H9 (cell line): Measurements from ENCODE around the gene ARHGAP25. TPM values are rescaled to one million over a fixed set of nuclear protein-coding genes. Genes with fewer than 3 reads are reported as not detected.

Experiments used
- DNase-seq: peaks from one replicate; pipeline ENCODE4 v3.0.0-alpha.2; 2017
- H2AFZ ChIP-seq: one replicate; pipeline ENCODE4 v1.6.1; 2013; ENCODE audit warnings: mild to moderate bottlenecking, low read length, control low read depth, moderate library complexity
- H2AK5ac ChIP-seq: 2 replicates; pipeline ENCODE4 v1.6.1; 2013; ENCODE audit warnings: low read length, control low read depth, mixed read lengths; ENCODE audit not compliant: insufficient read length
- H2BK120ac ChIP-seq: one replicate; pipeline ENCODE4 v1.6.1; 2013; ENCODE audit warnings: low read depth, mild to moderate bottlenecking, low read length, control low read depth, inconsistent platforms; ENCODE audit not compliant: poor library complexity, severe bottlenecking
- H2BK12ac ChIP-seq: 2 replicates; pipeline ENCODE4 v1.6.1; 2013; ENCODE audit warnings: low read length, control low read depth, mixed read lengths, low read depth; ENCODE audit not compliant: insufficient read length
- H2BK15ac ChIP-seq: 2 replicates; pipeline ENCODE4 v1.6.1; 2013; ENCODE audit warnings: low read depth, low read length, control low read depth
- H2BK20ac ChIP-seq: one replicate; pipeline ENCODE4 v1.6.1; 2013; ENCODE audit warnings: low read depth, mild to moderate bottlenecking, low read length, control low read depth, inconsistent platforms; ENCODE audit not compliant: poor library complexity, severe bottlenecking
- H2BK5ac ChIP-seq: 2 replicates; pipeline ENCODE4 v1.6.1; 2013; ENCODE audit warnings: low read length, control low read depth, mixed read lengths; ENCODE audit not compliant: insufficient read length
- H3K14ac ChIP-seq: 2 replicates; pipeline ENCODE4 v1.6.1; 2013; ENCODE audit warnings: low read length, control low read depth; ENCODE audit not compliant: insufficient read depth
- H3K18ac ChIP-seq: 2 replicates; pipeline ENCODE4 v1.6.1; 2013; ENCODE audit warnings: low read depth, mild to moderate bottlenecking, mixed read lengths, low read length, control low read depth; ENCODE audit not compliant: insufficient read length
- H3K23ac ChIP-seq: 2 replicates; pipeline ENCODE4 v1.6.1; 2013; ENCODE audit warnings: low read length, control low read depth, mixed read lengths, low read depth; ENCODE audit not compliant: insufficient read length
- H3K23me2 ChIP-seq: 2 replicates; pipeline ENCODE4 v1.6.1; 2013; ENCODE audit warnings: low read depth, mild to moderate bottlenecking, mixed read lengths, low read length, control low read depth; ENCODE audit not compliant: insufficient read length, poor library complexity, severe bottlenecking
- H3K27ac ChIP-seq: 2 replicates; pipeline ENCODE4 v1.5.1; 2013; ENCODE audit warnings: low read length, control low read depth, mixed read lengths, low read depth; ENCODE audit not compliant: insufficient read length
- H3K27me3 ChIP-seq: 2 replicates; pipeline ENCODE4 v1.6.1; 2013; ENCODE audit warnings: low read length, control low read depth, inconsistent platforms; ENCODE audit not compliant: insufficient read depth
- H3K4ac ChIP-seq: 2 replicates; pipeline ENCODE4 v1.6.1; 2013; ENCODE audit warnings: low read depth, mild to moderate bottlenecking, control low read depth, inconsistent platforms, low read length, moderate library complexity
- H3K4me1 ChIP-seq: 2 replicates; pipeline ENCODE4 v1.6.1; 2013; ENCODE audit warnings: low read length, control low read depth, inconsistent platforms; ENCODE audit not compliant: insufficient read depth
- H3K4me2 ChIP-seq: 2 replicates; pipeline ENCODE4 v1.6.1; 2013; ENCODE audit warnings: low read length, control low read depth, mixed read lengths; ENCODE audit not compliant: insufficient read length, insufficient read depth
- H3K56ac ChIP-seq: 2 replicates; pipeline ENCODE4 v1.6.1; 2013; ENCODE audit warnings: low read depth, mild to moderate bottlenecking, mixed read lengths, low read length, control low read depth; ENCODE audit not compliant: insufficient read length
- H3K79me1 ChIP-seq: 2 replicates; pipeline ENCODE4 v1.6.1; 2013; ENCODE audit warnings: low read depth, mild to moderate bottlenecking, moderate library complexity, low read length, control low read depth, inconsistent platforms; ENCODE audit not compliant: insufficient read depth, poor library complexity, severe bottlenecking
- H3K79me2 ChIP-seq: 2 replicates; pipeline ENCODE4 v1.6.1; 2013; ENCODE audit warnings: low read length, control low read depth, inconsistent platforms; ENCODE audit not compliant: insufficient read depth
- H3K9ac ChIP-seq: 2 replicates; pipeline ENCODE4 v1.6.1; 2013; ENCODE audit warnings: low read length, control low read depth, mixed read lengths; ENCODE audit not compliant: insufficient read length; ENCODE audit errors: extremely low read depth
- H3K9me3 ChIP-seq: one replicate; pipeline ENCODE4 v1.6.1; 2013; ENCODE audit warnings: low read depth, low read length, inconsistent platforms; ENCODE audit not compliant: control insufficient read depth
- H3T11ph ChIP-seq: one replicate; pipeline ENCODE4 v1.6.1; 2013; ENCODE audit warnings: mild to moderate bottlenecking, low read length, control low read depth, inconsistent platforms
- H4K20me1 ChIP-seq: one replicate; pipeline ENCODE4 v1.6.1; 2013; ENCODE audit not compliant: control insufficient read depth, insufficient read length, insufficient read depth
- H4K5ac ChIP-seq: 2 replicates; pipeline ENCODE4 v1.6.1; 2013; ENCODE audit warnings: low read depth, mild to moderate bottlenecking, mixed read lengths, low read length, control low read depth; ENCODE audit not compliant: insufficient read length
- H4K8ac ChIP-seq: replicated peaks from 2 replicates; pipeline ENCODE4 v1.6.1; 2013; ENCODE audit warnings: low read length, control low read depth, mixed read lengths, low read depth; ENCODE audit not compliant: insufficient read length
- H4K91ac ChIP-seq: 2 replicates; pipeline ENCODE4 v1.6.1; 2013; ENCODE audit warnings: low read depth, mild to moderate bottlenecking, moderate library complexity, mixed read lengths, low read length, control low read depth; ENCODE audit not compliant: insufficient read length
- H3K27ac Mint-ChIP-seq, 3 experiments: 2 replicates in 2 of 3; 3 replicates in 1 of 3; pipeline ENCODE4 v1.8.0; 2020 to 2021; ENCODE audit warnings: mixed read lengths in 3 of 3, mild to moderate bottlenecking in 1 of 3, moderate library complexity in 1 of 3
- H3K27me3 Mint-ChIP-seq: 2 replicates; pipeline ENCODE4 v1.8.0; 2021; ENCODE audit warnings: low read depth, mild to moderate bottlenecking, moderate library complexity, mixed read lengths
- H3K36me3 Mint-ChIP-seq, 3 experiments: 2 replicates in 2 of 3; 3 replicates in 1 of 3; pipeline ENCODE4 v1.8.0; 2020 to 2021; ENCODE audit warnings: low read depth in 3 of 3, mixed read lengths in 3 of 3; ENCODE audit not compliant: insufficient read depth in 1 of 3
- H3K4me1 Mint-ChIP-seq, 2 experiments: 2 replicates each; pipeline ENCODE4 v1.8.0; 2020; ENCODE audit warnings: mixed read lengths in 2 of 2
- H3K4me3 Mint-ChIP-seq, 2 experiments: 2 replicates in 1 of 2; 3 replicates in 1 of 2; pipeline ENCODE4 v1.8.0; 2020 to 2021; ENCODE audit warnings: mild to moderate bottlenecking in 2 of 2, mixed read lengths in 2 of 2, moderate library complexity in 1 of 2
- H3K9me3 Mint-ChIP-seq, 2 experiments: 2 replicates in 1 of 2; 3 replicates in 1 of 2; pipeline ENCODE4 v1.8.0; 2020; ENCODE audit warnings: mild to moderate bottlenecking in 2 of 2, mixed read lengths in 2 of 2, moderate library complexity in 1 of 2
- CTCF ChIP-seq: fragments of 200-600 bp; sonication (generic); conservative IDR thresholded peaks from 3 replicates; pipeline ENCODE4 v1.8.0; 2021; ENCODE audit warnings: antibody characterized with exemption, mild to moderate bottlenecking
- WGBS: extraction: QIAGEN DNeasy Blood & Tissue Kit; methylation state at CpG from one replicate; pipeline ENCODE4 v1.1.7; 2013; ENCODE audit warnings: missing lambda C conversion rate, low lambda C conversion rate, mixed read lengths; ENCODE audit not compliant: insufficient read length; ENCODE audit errors: extremely low coverage; 5-methylcytosine and 5-hydroxymethylcytosine counted together
- total RNA-seq: library from RNA; stranded (reverse); gene quantifications from 2 replicates; pipeline ENCODE4 v1.2.1, GENCODE V29; 2021

Gene ARHGAP25
- total RNA-seq, 1 experiment from 2014 or later: 1.3 TPM

- H3K4me3 Mint-ChIP-seq: no peak overlapping the region
- no peak overlapping the region for H3K27ac Mint-ChIP-seq
- H3K27me3 Mint-ChIP-seq: no peaks in the 10 kb centered on the region; the same call in 1 of the 2 replicates
- Histone ChIP-seq H3K4me2 (no peak overlapping the region), H2BK120ac (no peak overlapping the region), H3K27me3 (no peaks in the 10 kb centered on the region), H2BK15ac (no peak overlapping the region), H3K79me1 (no peaks in the 10 kb centered on the region), H3K79me2 (no peaks in the 10 kb centered on the region), H4K8ac (no peak overlapping the region), H4K20me1 (no peaks in the 10 kb centered on the region), H3K18ac (no peak overlapping the region), H3K4ac (no peak overlapping the region), H3K23me2 (no peaks in the 10 kb centered on the region), H3K56ac (no peak overlapping the region), H2AK5ac (no peak overlapping the region), H3K9me3 (no peaks in the 10 kb centered on the region), H2BK12ac (no peak overlapping the region), H3K27ac (no peak overlapping the region), H2BK20ac (no peak overlapping the region), H3K14ac (no peak overlapping the region), H3T11ph (no peak overlapping the region), H3K23ac (no peak overlapping the region), H2BK5ac (no peak overlapping the region), H2AFZ (no peak overlapping the region), H3K4me1 (no peaks in the 10 kb centered on the region; the same call in 1 of the 2 replicates), H4K5ac (no peak overlapping the region), H4K91ac (no peak overlapping the region), H3K9ac (no peak overlapping the region)
- H3K4me1 Mint-ChIP-seq: peaks cover 3% of the 10 kb centered on the region in 2 experiments; a peak in 2 of 4 replicates
- no CpG with 5 or more reads among the region's 2 CpGs for WGBS
- DNase-seq: no peak
- no peaks in the 10 kb centered on the region for H3K9me3 Mint-ChIP-seq
- no peak for TF ChIP-seq CTCF
- H3K36me3 Mint-ChIP-seq: no peaks in the 10 kb centered on the region
Observed at GRCh38 chr2:68736086-68736485, 1.5 kb downstream of the ARHGAP25 start.
